Sciatic nerve (tissue), 2 donors: ENCODE data around the gene GALNT12. TPM values are rescaled to one million over a fixed set of nuclear protein-coding genes. Genes with fewer than 3 reads are reported as not detected.

Experiments
- ATAC-seq: fragments of 200-7000 bp; cut with Tn5 transposase; one replicate; pipeline ENCODE4 v1.9.1; 2020; ENCODE audit warnings: mild to moderate bottlenecking, moderate library complexity
- DNase-seq: peaks from one replicate; pipeline ENCODE4 v3.0.0-alpha.2; 2020; ENCODE audit warnings: low spot score
- intact Hi-C: fragments of 100-400 bp; cut with DNase I; formaldehyde crosslinking; loops from one replicate; pipeline ENCODE4 v1.14.2; 2022
- total RNA-seq: library from RNA; stranded (reverse); fragmentation: NEBNext Ultra II Directional; extraction: Animal tissue kit (Norgen Biotek cat#: 25700); gene quantifications from one replicate; pipeline ENCODE4 v1.2.1, GENCODE V29; 2021
- donor health status: DM: no; HTN: no; CAD: no.
- donor health status: DM: no; HTN: no; CAD: no.

The GALNT12 gene
- total RNA-seq, 1 donor from 2014 or later = 10.7 TPM

GRCh38 chr9:98822661-98823060 lies 15.2 kb downstream of the GALNT12 start:
- DNase-seq (no peak), ATAC-seq (no peak)
- intact Hi-C loops = no loop called here

GRCh38 chr9:98823666-98824334 lies 16.3 kb downstream of the GALNT12 start:
- DNase-seq (no peak), ATAC-seq (no peak)
- intact Hi-C loops = no loop called here

DNA sequence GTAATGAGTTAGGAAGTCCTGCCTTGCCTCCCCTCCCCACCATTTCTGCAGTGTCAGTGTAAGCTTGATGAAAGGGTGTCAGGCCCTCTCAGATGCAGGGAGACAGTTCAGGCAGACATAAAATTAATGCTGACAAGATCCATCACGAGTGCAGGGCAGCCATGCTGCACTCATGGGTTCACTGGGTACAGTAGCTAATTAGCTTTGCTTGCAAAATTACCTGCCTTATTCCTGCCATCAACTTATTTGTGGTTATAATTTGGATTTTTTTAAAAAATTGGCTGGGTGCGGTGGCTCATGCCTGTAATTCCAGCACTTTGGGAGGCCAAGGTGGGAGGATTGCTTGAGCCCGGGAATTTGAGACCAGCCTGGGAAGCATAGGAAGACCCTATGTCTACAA lies 17.9 kb downstream of the GALNT12 start:
- ATAC-seq (no peak), DNase-seq (no peak)
- intact Hi-C loops = no loop called here

- ATAC-seq = no peak
- intact Hi-C loops = no loop called here
Observed at GRCh38 chr9:98826716-98827115, 19.2 kb downstream of the GALNT12 start.

GRCh38 chr9:98829766-98830165 lies 22.3 kb downstream of the GALNT12 start:
- no peak for DNase-seq
- no peak for ATAC-seq
- intact Hi-C loops = no loop called here

More at GRCh38 chr9:98826716-98827115, 19.2 kb downstream of the GALNT12 start:
- DNase-seq = no peak

DNA sequence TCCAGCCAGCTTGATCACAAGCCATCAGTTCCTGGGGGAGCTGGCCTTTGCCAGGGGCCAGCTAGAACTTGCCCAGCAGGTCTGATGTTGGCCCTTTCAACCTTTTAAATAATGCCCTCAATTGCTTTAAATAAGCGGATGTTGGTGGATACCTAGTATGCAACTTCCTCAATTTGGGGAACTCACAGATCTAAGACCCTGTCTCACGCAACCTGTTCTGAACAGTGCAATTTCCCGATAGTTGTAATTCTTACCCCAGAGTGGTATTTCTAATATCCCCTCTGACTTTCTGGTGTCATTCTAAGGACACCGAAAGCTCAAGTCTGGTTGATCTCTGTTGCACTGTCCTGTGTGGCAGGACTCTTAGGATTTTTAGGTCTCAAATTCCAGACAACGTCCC lies 23.1 kb downstream of the GALNT12 start:
- DNase-seq (no peak), ATAC-seq (no peak)
- intact Hi-C loops = no loop called here

DNA sequence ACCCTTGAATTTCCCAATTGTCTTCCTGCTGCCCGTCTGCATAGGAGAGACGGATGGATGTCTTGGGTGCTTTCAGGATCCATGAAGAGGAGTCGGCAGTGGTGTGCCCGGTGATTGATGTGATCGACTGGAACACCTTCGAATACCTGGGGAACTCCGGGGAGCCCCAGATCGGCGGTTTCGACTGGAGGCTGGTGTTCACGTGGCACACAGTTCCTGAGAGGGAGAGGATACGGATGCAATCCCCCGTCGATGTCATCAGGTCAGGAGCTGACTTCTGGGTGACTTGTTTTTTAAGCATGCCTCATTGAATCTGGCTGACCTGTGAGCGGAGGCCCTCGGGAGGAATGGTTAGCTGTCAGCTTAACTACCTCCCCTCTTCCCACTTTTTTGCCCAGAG lies 24.2 kb downstream of the GALNT12 start:
- DNase-seq = no peak
- intact Hi-C loops = no loop called here
- ATAC-seq = no peak

GRCh38 chr9:98832768-98833089 lies 25.3 kb downstream of the GALNT12 start:
- ATAC-seq = no peak
- intact Hi-C loops = no loop called here
- no peak for DNase-seq

DNA sequence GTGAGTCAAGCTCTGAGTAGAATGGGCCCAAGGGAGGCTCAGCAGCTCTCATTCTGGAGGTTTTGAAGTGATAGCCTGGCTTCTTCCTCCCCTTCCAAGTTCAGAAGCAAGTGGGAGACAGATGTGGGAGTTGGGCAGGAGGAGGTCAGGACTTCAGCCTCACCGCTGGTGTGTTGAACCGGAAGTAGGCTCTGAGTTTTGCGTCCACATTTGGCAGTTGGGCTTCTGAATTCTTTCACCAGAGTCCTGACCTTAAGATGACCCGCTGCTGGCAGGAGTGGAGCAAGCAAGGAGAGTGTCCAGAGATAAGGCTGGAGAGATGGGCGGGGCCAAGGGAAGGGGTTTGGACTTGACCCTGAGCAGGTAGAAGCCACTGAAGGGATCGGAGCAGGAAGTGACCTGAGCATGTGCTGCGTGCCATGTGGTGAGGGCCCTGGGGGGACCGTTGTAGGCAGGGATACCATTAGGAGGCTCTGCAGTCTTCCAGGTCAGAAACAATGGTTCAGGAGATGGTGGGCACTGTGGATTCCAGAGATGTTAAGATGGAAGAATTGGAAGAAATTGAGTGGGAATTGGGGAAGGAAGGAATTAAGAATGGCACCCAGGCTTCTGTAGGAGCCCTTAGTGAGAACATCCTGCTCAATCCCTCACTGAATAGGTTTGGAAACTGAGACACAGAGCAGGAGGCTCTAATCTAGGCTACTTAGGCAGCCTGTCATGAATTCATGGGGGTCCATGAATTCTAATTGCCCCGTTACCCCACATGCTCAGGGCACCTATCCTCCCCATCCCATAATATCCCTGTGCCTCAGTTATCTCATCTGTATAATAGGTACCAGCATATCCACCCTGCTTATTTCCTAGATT lies 25.9 kb downstream of the GALNT12 start:
- ATAC-seq (peak; percentile 51), DNase-seq (no peak)
- intact Hi-C loops = no loop called here

DNA sequence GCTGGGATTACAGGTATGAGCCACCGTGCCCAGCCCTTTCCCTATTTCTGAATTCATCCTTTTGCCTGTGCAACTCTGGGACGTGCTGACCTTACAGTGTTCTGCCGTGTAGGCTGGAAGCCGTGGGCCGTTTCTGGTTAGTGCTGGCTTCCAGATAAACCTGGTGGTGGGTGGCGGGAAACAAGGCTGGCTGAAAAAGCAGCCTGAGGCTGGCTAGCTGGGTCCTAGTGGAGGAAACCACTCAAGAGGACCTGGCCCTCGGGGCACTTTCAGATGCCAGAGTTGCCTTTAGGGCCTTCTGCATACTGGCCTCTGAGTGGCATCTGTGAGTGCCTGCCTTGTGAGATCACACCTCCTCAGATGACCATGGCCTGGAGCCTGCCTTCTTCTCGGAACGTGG lies 26.9 kb downstream of the GALNT12 start:
- DNase-seq (no peak), ATAC-seq (no peak)
- intact Hi-C loops = no loop called here

DNA sequence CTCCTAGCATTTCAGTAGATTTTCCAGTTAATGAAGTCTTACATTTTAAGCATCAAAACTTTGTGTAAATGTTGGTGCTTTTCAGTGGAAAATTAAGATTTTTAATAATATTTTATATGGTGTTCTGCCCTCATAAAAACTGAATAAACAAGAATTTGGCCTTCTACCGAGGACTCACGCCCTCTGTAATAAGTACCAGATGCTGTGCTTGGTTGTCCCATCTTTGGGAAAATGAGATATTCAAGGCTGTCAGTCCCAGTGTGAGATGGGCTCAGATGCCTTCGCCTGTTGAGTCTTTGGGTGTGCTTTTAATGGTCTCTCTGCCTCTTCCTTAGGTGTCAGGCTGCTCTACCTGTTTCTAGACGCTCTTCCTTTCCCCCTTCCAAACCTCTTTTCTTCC lies 28.7 kb downstream of the GALNT12 start:
- intact Hi-C loops = no loop called here
- DNase-seq (no peak), ATAC-seq (peak; percentile 64)

GRCh38 chr9:98837516-98837915 lies 30.0 kb downstream of the GALNT12 start:
- no peak for ATAC-seq
- no peak for DNase-seq
- intact Hi-C loops = no loop called here

DNA sequence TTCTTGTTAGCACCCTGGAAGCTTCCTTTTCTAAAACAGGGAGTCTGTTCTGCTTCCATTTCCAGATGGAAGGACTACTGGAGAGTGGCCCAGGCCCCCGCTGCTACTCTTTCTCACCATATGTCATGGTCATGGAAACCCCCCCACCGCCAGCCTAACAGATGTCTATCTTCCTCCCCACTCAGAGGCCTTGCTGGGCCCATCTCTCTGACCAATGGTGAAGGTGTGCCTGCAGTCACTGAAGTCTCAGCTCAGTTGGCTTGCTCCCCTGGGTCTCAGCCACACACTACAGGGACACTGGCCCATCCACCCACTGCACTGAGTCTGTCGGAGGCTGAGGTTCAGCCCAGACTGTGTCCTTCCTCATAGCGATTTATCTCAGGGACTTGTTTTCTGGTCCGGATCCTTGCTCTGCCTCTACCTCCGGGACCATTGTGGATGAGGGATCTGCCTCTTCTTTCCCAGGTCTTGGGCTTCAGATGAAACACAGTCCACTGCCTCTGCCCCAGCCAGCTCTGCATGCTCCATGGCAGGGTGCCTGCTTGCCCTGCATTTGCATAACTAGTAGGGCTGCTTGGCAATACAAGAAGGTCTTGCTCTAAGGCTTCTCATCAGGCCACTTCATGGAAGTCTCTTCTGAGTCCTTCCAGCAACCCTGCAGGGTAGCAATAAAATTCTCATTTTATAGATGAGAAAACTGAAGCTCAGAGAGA lies 30.8 kb downstream of the GALNT12 start:
- no peak for DNase-seq
- intact Hi-C loops = no loop called here
- no peak for ATAC-seq

GRCh38 chr9:98838868-98839565 lies 31.5 kb downstream of the GALNT12 start:
- no peak for ATAC-seq
- no peak for DNase-seq
- intact Hi-C loops = no loop called here

GRCh38 chr9:98839724-98840123 lies 32.3 kb downstream of the GALNT12 start:
- DNase-seq = no peak

DNA sequence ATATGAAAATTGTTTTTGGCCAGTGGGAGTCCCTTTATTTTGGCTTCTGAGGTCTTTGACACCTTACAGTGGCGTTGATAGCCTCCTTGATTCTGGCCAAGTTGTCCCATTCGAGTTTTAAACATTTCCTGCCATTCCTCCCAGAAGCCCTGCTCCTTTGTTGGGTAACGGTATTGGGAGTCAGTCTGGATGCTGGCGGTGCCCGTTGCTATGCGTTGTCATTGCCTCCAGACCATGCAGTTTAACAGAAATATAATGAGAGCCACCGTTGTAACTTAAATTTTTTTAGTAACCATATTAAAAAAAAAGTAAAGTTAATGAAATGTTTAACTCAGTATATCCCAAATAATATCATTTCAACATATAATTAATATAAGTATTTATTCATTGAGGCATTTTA lies 35.0 kb downstream of the GALNT12 start:
- ATAC-seq (no peak), DNase-seq (no peak)
- intact Hi-C loops = no loop called here

More at GRCh38 chr9:98839724-98840123, 32.3 kb downstream of the GALNT12 start:
- no peak for ATAC-seq
- intact Hi-C loops = no loop called here

GRCh38 chr9:98846081-98846480 lies 38.6 kb downstream of the GALNT12 start:
- intact Hi-C loops = no loop called here
- ATAC-seq = no peak
- DNase-seq = peak; percentile 17

GRCh38 chr9:98846879-98847278 lies 39.4 kb downstream of the GALNT12 start:
- DNase-seq (peak; percentile 28), ATAC-seq (no peak)
- intact Hi-C loops = no loop called here

DNA sequence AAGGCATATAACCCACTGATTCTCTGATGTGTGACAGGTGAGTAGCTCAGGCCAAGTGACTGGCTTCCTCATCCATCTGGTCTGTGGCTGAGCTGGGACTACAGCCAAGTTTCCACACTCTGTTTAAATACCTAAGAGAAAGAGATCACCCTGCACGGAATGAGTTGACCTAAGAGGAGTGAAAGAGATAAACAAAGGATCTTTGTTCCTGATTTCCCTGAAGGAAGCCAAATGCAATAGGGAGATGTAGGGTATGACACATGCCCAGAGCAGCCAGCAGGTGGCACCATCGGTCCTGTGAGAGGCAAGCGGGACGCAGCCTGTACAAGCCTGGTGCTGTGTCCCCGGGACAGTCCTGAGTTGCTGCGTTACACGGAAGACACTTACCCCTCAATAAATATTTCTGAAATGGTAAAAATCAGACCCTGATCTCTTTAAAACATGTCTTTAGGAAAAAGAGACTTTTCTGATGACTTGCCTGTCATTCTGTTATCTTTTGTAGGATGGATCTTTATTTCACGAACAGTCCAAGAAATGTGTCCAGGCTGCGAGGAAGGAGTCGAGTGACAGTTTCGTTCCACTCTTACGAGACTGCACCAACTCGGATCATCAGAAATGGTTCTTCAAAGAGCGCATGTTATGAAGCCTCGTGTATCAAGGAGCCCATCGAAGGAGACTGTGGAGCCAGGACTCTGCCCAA lies 41.1 kb downstream of the GALNT12 start:
- DNase-seq (peak; percentile 97), ATAC-seq (peak; percentile 98)
- intact Hi-C loops = no loop called here
